Ovary (tissue), 3 donors: ENCODE data around the gene DES.

Source experiments
- CTCF ChIP-seq, 3 donors: fragments of 450-650 bp in 2 of 3; fragments of 200-600 bp in 1 of 3; IDR thresholded peaks; one replicate each; pipeline versions ENCODE4 v1.5.1 to v1.8.0; 2016 to 2022; ENCODE audit warnings: antibody characterized with exemption in 3 of 3, mild to moderate bottlenecking in 1 of 3
- POLR2A ChIP-seq: fragments of 450-650 bp; IDR thresholded peaks from one replicate; pipeline ENCODE4 v1.6.1; 2017; ENCODE audit warnings: antibody characterized with exemption, mild to moderate bottlenecking, moderate library complexity
- donor health status: DM: no; HTN: no; CAD: no.

GRCh38 chr2:219451661-219452360 lies 33.6 kb downstream of the DES start:
- no peak for TF ChIP-seq CTCF (IDR thresholded peaks at IDR 0.05)
- TF ChIP-seq POLR2A = no peak
